Stimulated activated naive CD8-positive, alpha-beta T cell treated with anti-CD3 and anti-CD28 coated beads, Interleukin-15, Interleukin-2, amounts not matched to agents 100 U/mL and 50 U/mL, for 24 hours (primary cell): Measurements from ENCODE around the gene USP34.
"Not testable (repeated sequence)": the region's sequence is repeated elsewhere in the genome, so short reads cannot be mapped to it uniquely, and the experiment has no call there.

Experiments
- ATAC-seq: fragments of 150-1000 bp; cut with Tn5 transposase; one replicate; pipeline ENCODE4 v1.10.0; 2021
- DNase-seq: peaks from one replicate; pipeline ENCODE4 v3.0.0; 2021

Gene USP34

GRCh38 chr2:61182059-61182383 lies 288.9 kb downstream of the USP34 start:
- DNase-seq (no peak), ATAC-seq (no peak)

- ATAC-seq (no peak), DNase-seq (no peak)
Measured at GRCh38 chr2:61181382-61182058, 289.4 kb downstream of the USP34 start.

- ATAC-seq (no peak), DNase-seq (no peak)
Measured at GRCh38 chr2:61180686-61181085, 290.2 kb downstream of the USP34 start.

- ATAC-seq (no peak), DNase-seq (no peak)
Measured at GRCh38 chr2:61179701-61180639, 290.9 kb downstream of the USP34 start.

GRCh38 chr2:61178603-61179545 lies 292.0 kb downstream of the USP34 start:
- ATAC-seq (no peak), DNase-seq (no peak)

- ATAC-seq (peak; percentile 2), DNase-seq (peak; percentile 57)
Measured at GRCh38 chr2:61177727-61178549, 292.9 kb downstream of the USP34 start.

GRCh38 chr2:61176755-61177726 lies 293.8 kb downstream of the USP34 start:
- peak; percentile 96 for DNase-seq
- ATAC-seq: peak; percentile 95

- no peak for ATAC-seq
- no peak for DNase-seq
Measured at GRCh38 chr2:61175036-61175435, 295.9 kb downstream of the USP34 start.

- ATAC-seq (no peak), DNase-seq (no peak)
Measured at GRCh38 chr2:61173116-61173515, 297.8 kb downstream of the USP34 start.

- ATAC-seq (no peak), DNase-seq (no peak)
Measured at GRCh38 chr2:61172671-61173070, 298.2 kb downstream of the USP34 start.

GRCh38 chr2:61167579-61167978 lies 303.3 kb downstream of the USP34 start:
- no peak for ATAC-seq
- DNase-seq: no peak

GRCh38 chr2:61165946-61166345 lies 304.9 kb downstream of the USP34 start:
- DNase-seq (no peak), ATAC-seq (no peak)

- not testable (repeated sequence) for DNase-seq, ATAC-seq
Measured at GRCh38 chr2:61165082-61165481, 305.8 kb downstream of the USP34 start.

GRCh38 chr2:61162721-61163120 lies 308.2 kb downstream of the USP34 start:
- no peak for DNase-seq
- ATAC-seq: no peak

- DNase-seq (no peak), ATAC-seq (no peak)
Measured at GRCh38 chr2:61161888-61162287, 309.0 kb downstream of the USP34 start, which contains the start of gene C2orf74. C2orf74 (plus strand) TSS chr2:61162188; CDS start chr2:61162515, 327 bp downstream.

- DNase-seq: no peak
- ATAC-seq: no peak
Measured at GRCh38 chr2:61158356-61158955, 312.4 kb downstream of the USP34 start.

GRCh38 chr2:61157371-61158003 lies 313.4 kb downstream of the USP34 start:
- ATAC-seq (no peak), DNase-seq (no peak)

- no peak for DNase-seq
- ATAC-seq: no peak
Measured at GRCh38 chr2:61151436-61151835, 319.5 kb downstream of the USP34 start.

GRCh38 chr2:61149074-61149473 lies 321.8 kb downstream of the USP34 start:
- DNase-seq: no peak
- ATAC-seq: no peak
